ENCODE measurements around the gene DCC.

- TF ChIP-seq CTCF (IDR thresholded peaks at IDR 0.05): no peak
- no peak for TF ChIP-seq POLR2A (IDR thresholded peaks at IDR 0.05)
These were observed 829.3 kb downstream of the DCC start for GRCh38 chr18:53169346-53169745.

All from thyroid gland (tissue), 4 donors.